ENCODE results near the gene MPP2. TPM values are rescaled to one million over a fixed set of nuclear protein-coding genes. Genes with fewer than 3 reads are reported as not detected.

Gene MPP2
- total RNA-seq, 2 experiments from 2014 or later = 0.16 to 0.67 TPM

DNA sequence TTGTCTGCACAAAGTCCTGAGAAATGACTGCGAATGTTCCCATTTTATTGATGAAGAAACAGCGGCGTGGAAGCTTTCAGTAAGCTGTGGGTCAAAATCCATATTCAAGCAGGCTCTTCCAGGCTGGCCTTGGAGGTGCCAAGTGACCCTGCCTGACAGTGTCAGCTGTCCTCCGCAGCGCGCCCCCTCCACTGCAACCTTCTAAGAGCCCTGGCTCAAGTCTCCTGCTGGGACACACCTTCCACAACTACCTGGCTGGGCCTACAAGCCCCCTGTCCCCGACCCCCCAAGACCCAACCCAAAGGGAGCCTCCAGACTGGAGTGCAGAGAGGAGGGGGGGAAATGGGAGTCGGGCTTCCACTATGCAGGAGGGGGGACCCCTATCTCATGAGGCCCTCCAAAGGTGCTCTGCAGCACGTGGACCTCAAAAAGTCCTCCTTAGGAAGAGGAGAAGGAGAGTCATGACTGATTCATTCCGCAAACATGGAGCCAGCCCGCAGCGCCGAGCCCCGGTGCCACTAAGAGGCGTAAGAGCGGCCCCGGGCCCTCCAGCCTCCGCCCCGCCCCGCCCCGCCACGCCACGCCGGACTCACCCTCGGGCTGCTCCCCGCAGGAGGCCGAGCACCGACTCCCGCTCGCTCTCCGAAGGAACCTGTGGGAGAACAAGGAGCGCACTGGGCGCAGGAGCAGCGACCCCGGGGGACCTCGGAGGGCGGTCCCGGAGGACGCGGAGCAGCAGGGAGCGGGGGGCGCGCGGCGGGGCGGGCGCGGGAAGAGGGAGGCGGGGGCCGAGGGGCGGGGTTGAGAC lies 75.0 kb downstream of the MPP2 start:
- TF ChIP-seq EZH2phosphoT487 (IDR thresholded peaks at IDR 0.05; ENCODE audit: borderline replicate concordance, low read depth, low read length) = no peak
- TF ChIP-seq, protein P1, sequence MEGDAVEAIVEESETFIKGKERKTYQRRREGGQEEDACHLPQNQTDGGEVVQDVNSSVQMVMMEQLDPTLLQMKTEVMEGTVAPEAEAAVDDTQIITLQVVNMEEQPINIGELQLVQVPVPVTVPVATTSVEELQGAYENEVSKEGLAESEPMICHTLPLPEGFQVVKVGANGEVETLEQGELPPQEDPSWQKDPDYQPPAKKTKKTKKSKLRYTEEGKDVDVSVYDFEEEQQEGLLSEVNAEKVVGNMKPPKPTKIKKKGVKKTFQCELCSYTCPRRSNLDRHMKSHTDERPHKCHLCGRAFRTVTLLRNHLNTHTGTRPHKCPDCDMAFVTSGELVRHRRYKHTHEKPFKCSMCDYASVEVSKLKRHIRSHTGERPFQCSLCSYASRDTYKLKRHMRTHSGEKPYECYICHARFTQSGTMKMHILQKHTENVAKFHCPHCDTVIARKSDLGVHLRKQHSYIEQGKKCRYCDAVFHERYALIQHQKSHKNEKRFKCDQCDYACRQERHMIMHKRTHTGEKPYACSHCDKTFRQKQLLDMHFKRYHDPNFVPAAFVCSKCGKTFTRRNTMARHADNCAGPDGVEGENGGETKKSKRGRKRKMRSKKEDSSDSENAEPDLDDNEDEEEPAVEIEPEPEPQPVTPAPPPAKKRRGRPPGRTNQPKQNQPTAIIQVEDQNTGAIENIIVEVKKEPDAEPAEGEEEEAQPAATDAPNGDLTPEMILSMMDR (conservative IDR thresholded peaks at IDR 0.05; ENCODE audit: low read length) = no peak
- H3K27ac ChIP-seq (ENCODE audit: low read depth, low read length, poor library complexity, severe bottlenecking) = no peak overlapping the region
- no peak overlapping the region for H3K4me2 ChIP-seq (ENCODE audit: low read length)
- DNase-seq (ENCODE audit: low spot score) = no peak
- BruUV-seq (replicated peaks) = no TSS peak
- ChIA-PET POLR2A (no interaction called here), CTCF (ENCODE audit: unreplicated experiment) (no interaction called here)
- no peaks in the 10 kb centered on the region for H3K36me3 ChIP-seq (ENCODE audit: insufficient read depth, low read length)
- no peaks in the 10 kb centered on the region for H3K4me1 ChIP-seq (ENCODE audit: insufficient read depth, low read length, poor library complexity, severe bottlenecking)
- intact Hi-C loops (cut with micrococcal nuclease; ENCODE audit: unreplicated experiment) = no loop called here
- no peak overlapping the region for H2AFZ ChIP-seq (ENCODE audit: low read length)
- no peaks in the 10 kb centered on the region for H3K9me2 ChIP-seq (ENCODE audit: insufficient read depth, low read length)
- H4K20me1 ChIP-seq (ENCODE audit: insufficient read depth, low read length) = no peaks in the 10 kb centered on the region
- no peak overlapping the region for H3K4me3 ChIP-seq (ENCODE audit: low read depth, low read length, poor library complexity, severe bottlenecking)
- no peaks in the 10 kb centered on the region for H3K79me2 ChIP-seq (ENCODE audit: insufficient read depth, low read depth, low read length)
- no peaks in the 10 kb centered on the region for H3K9me3 ChIP-seq (ENCODE audit: low read length)

DNA sequence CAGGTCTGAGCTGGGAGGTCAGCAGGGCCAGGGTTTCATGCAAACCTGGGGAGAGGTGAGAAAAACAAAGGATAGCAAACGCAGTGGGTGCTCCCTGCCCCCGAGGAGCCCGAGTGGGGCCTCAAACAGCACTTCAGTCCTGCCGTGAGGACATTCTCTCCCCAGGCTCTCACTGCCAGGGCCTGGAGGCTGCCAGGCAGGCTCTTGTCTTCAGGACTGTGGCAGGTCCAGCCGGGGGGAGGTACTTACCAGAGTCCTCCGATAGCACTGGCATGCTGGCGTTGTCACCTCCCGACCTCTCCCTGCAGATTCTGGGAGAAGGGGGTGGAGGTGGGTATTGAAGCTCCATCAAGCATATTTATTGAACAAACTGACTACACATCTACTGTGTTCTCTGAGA lies 75.7 kb downstream of the MPP2 start:
- Histone ChIP-seq H3K9me2 (ENCODE audit: insufficient read depth, low read length) (no peaks in the 10 kb centered on the region), H3K4me1 (ENCODE audit: insufficient read depth, low read length, poor library complexity, severe bottlenecking) (no peaks in the 10 kb centered on the region), H3K9me3 (ENCODE audit: low read length) (no peaks in the 10 kb centered on the region), H3K27ac (ENCODE audit: low read depth, low read length, poor library complexity, severe bottlenecking) (no peak overlapping the region), H3K36me3 (ENCODE audit: insufficient read depth, low read length) (no peaks in the 10 kb centered on the region), H2AFZ (ENCODE audit: low read length) (no peak overlapping the region), H3K4me2 (ENCODE audit: low read length) (no peak overlapping the region), H3K79me2 (ENCODE audit: insufficient read depth, low read depth, low read length) (no peaks in the 10 kb centered on the region), H3K4me3 (ENCODE audit: low read depth, low read length, poor library complexity, severe bottlenecking) (no peak overlapping the region), H4K20me1 (ENCODE audit: insufficient read depth, low read length) (no peaks in the 10 kb centered on the region)
- intact Hi-C loops (cut with micrococcal nuclease; ENCODE audit: unreplicated experiment) = no loop called here
- no TSS peak for BruUV-seq (replicated peaks)
- ChIA-PET POLR2A (no interaction called here), CTCF (ENCODE audit: unreplicated experiment) (no interaction called here)
- TF ChIP-seq, protein P1 (conservative IDR thresholded peaks at IDR 0.05; ENCODE audit: low read length) = no peak
- TF ChIP-seq EZH2phosphoT487 (IDR thresholded peaks at IDR 0.05; ENCODE audit: borderline replicate concordance, low read depth, low read length) = no peak
- DNase-seq (ENCODE audit: low spot score) = no peak

DNA sequence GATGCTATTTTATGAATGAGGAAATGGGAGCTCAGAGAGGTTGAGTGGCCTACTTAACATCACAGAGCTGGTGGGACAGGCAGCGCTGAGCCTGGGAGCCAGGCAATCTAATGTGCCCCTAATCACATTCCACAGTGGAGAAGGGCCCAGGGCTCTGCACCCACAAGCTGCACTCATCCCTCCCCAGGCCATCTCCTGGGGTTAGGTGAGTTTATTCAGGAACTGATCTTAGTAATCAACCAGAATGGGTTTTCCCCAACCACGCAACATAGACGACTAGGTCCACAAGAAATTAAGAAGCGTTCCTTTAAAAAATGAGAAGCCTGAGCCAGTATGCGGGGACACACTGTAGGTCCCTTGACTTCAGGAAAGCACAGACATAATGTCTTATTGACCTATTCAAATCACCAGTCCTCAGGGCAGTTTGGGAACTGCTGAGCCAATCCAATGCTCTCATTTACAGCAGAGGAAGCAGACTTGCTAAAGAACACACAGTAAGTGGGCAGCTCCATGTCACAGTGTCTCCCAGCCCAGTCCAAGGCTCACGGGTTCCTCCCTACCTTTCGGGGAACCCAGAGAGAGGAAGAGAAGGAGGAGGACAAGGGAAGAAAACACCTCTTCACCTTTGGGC lies 76.7 kb downstream of the MPP2 start:
- no peak overlapping the region for H3K4me2 ChIP-seq (ENCODE audit: low read length)
- BruUV-seq (replicated peaks) = no TSS peak

More for the DNA sequence above, 76.7 kb downstream of the MPP2 start:
- TF ChIP-seq EZH2phosphoT487 (IDR thresholded peaks at IDR 0.05; ENCODE audit: borderline replicate concordance, low read depth, low read length) = no peak
- TF ChIP-seq, protein P1 (conservative IDR thresholded peaks at IDR 0.05; ENCODE audit: low read length) = no peak
- DNase-seq (ENCODE audit: low spot score) = no peak
- Histone ChIP-seq H3K9me3 (ENCODE audit: low read length) (no peaks in the 10 kb centered on the region), H4K20me1 (ENCODE audit: insufficient read depth, low read length) (no peaks in the 10 kb centered on the region), H3K9me2 (ENCODE audit: insufficient read depth, low read length) (no peaks in the 10 kb centered on the region), H2AFZ (ENCODE audit: low read length) (no peak overlapping the region), H3K4me3 (ENCODE audit: low read depth, low read length, poor library complexity, severe bottlenecking) (no peak overlapping the region), H3K27ac (ENCODE audit: low read depth, low read length, poor library complexity, severe bottlenecking) (no peak overlapping the region), H3K36me3 (ENCODE audit: insufficient read depth, low read length) (no peaks in the 10 kb centered on the region), H3K79me2 (ENCODE audit: insufficient read depth, low read depth, low read length) (no peaks in the 10 kb centered on the region), H3K4me1 (ENCODE audit: insufficient read depth, low read length, poor library complexity, severe bottlenecking) (no peaks in the 10 kb centered on the region)
- intact Hi-C loops (cut with micrococcal nuclease; ENCODE audit: unreplicated experiment) = no loop called here
- ChIA-PET CTCF (ENCODE audit: unreplicated experiment) (interaction anchor here (0.6 kb wide), 1 partner anchor 47 kb away, joined by 3 read pairs; no protein-coding TSS in a partner anchor), POLR2A (no interaction called here)
